T-cell (primary cell): ENCODE measurements around the gene CDC14A. TPM values are rescaled to one million over a fixed set of nuclear protein-coding genes. Genes with fewer than 3 reads are reported as not detected.
"Not testable (repeated sequence)": the region's sequence is repeated elsewhere in the genome, so short reads cannot be mapped to it uniquely, and the experiment has no call there.

Source experiments
- ATAC-seq, 4 experiments: fragments of 200-7000 bp in 3 of 4; fragments of 150-1000 bp in 1 of 4; cut with Tn5 transposase; replicated peaks in 1 of 4; 1 replicate in 3 of 4; 2 replicates in 1 of 4; pipeline ENCODE4 v1.10.0; 2021; ENCODE audit warnings: moderate library complexity in 3 of 4, mild to moderate bottlenecking in 2 of 4, moderate number of reproducible peaks in 1 of 4
- CTCF ChIA-PET, 2 donors: fragments of 300-600 bp; sonication (Branson Sonifier 250); formaldehyde crosslinking; loops; one replicate each; lab custom pipeline; 2022; ENCODE audit warnings: antibody characterized with exemption in 2 of 2; lab: Charles Lee
- POLR2A ChIA-PET, 2 donors: fragments of 300-600 bp; sonication (Branson Sonifier 250); formaldehyde crosslinking; loops; one replicate each; lab custom pipeline; 2022; ENCODE audit warnings: antibody characterized with exemption in 2 of 2; lab: Charles Lee
- DNase-seq, 35 experiments: peaks; one replicate each; pipeline versions ENCODE4 v3.0.0 to v3.0.0-alpha.2; 2013 to 2023
- H3K27ac ChIP-seq: one replicate; pipeline ENCODE4 v1.5.1; 2013; ENCODE audit warnings: low read length
- H3K27me3 ChIP-seq, 2 experiments: replicated peaks in 1 of 2; 1 replicate in 1 of 2; 2 replicates in 1 of 2; pipeline versions ENCODE4 v1.6.1 to v1.7.0; 2013; ENCODE audit warnings: low read length in 1 of 2, mixed read lengths in 1 of 2; ENCODE audit not compliant: control insufficient read depth in 2 of 2, insufficient read depth in 2 of 2; ENCODE audit errors: extremely low read depth in 1 of 2
- H3K36me3 ChIP-seq, 2 donors: 1 replicate in 1 of 2; 2 replicates in 1 of 2; pipeline versions ENCODE4 v1.6.1 to v1.7.0; 2013; ENCODE audit warnings: low read length in 1 of 2; ENCODE audit not compliant: control insufficient read depth in 2 of 2, insufficient read depth in 1 of 2; ENCODE audit errors: extremely low read depth in 1 of 2
- H3K4me1 ChIP-seq, 2 experiments: 1 replicate in 1 of 2; 2 replicates in 1 of 2; pipeline versions ENCODE4 v1.6.1 to v1.7.0; 2013; ENCODE audit warnings: low read length in 2 of 2, mixed read lengths in 1 of 2; ENCODE audit not compliant: insufficient read depth in 2 of 2, control insufficient read depth in 1 of 2; ENCODE audit errors: extremely low read depth in 1 of 2
- H3K4me3 ChIP-seq, 2 donors: 1 replicate in 1 of 2; 2 replicates in 1 of 2; pipeline versions ENCODE4 v1.5.1 to v1.7.0; 2013; ENCODE audit warnings: mild to moderate bottlenecking in 2 of 2, low read length in 1 of 2, moderate library complexity in 1 of 2; ENCODE audit not compliant: control insufficient read depth in 1 of 2; ENCODE audit errors: extremely low read depth in 1 of 2
- H3K9me3 ChIP-seq: 2 replicates; pipeline ENCODE4 v1.7.0; 2013
- H3K27ac Mint-ChIP-seq, 2 donors: one replicate each; pipeline ENCODE4 v1.8.0; 2020 to 2021; ENCODE audit warnings: mild to moderate bottlenecking in 2 of 2, mixed read lengths in 2 of 2
- H3K27me3 Mint-ChIP-seq, 2 donors: one replicate each; pipeline ENCODE4 v1.8.0; 2021 to 2022; ENCODE audit warnings: mixed read lengths in 2 of 2
- H3K36me3 Mint-ChIP-seq: one replicate; pipeline ENCODE4 v1.8.0; 2021; ENCODE audit warnings: mixed read lengths
- H3K4me1 Mint-ChIP-seq, 3 donors: one replicate each; pipeline ENCODE4 v1.8.0; 2020 to 2022; ENCODE audit warnings: mixed read lengths in 3 of 3, mild to moderate bottlenecking in 1 of 3
- H3K4me3 Mint-ChIP-seq, 3 donors: one replicate each; pipeline ENCODE4 v1.8.0; 2020 to 2022; ENCODE audit warnings: mild to moderate bottlenecking in 3 of 3, mixed read lengths in 3 of 3, moderate library complexity in 3 of 3
- H3K9me3 Mint-ChIP-seq, 3 donors: one replicate each; pipeline ENCODE4 v1.8.0; 2020 to 2022; ENCODE audit warnings: mixed read lengths in 3 of 3
- WGBS: methylation state at CpG from one replicate; pipeline ENCODE4 v1.1.5; 2013; ENCODE audit warnings: missing lambda C conversion rate; ENCODE audit not compliant: insufficient coverage; 5-methylcytosine and 5-hydroxymethylcytosine counted together
- total RNA-seq, 35 experiments: library from RNA in 6 of 35; stranded (reverse) in 6 of 35; fragments of 120-200 nt in 1 of 35; gene quantifications; one replicate each; pipeline versions ENCODE4 v1.2.1 to v1.2.4 and lab custom pipeline; 2013 to 2026

The CDC14A gene
- total RNA-seq, 5 donors from 2014 or later (not counting 1 experiment from before 2014, with no cell fraction given), result 77.1 to 169 (median 91.6) TPM

DNA sequence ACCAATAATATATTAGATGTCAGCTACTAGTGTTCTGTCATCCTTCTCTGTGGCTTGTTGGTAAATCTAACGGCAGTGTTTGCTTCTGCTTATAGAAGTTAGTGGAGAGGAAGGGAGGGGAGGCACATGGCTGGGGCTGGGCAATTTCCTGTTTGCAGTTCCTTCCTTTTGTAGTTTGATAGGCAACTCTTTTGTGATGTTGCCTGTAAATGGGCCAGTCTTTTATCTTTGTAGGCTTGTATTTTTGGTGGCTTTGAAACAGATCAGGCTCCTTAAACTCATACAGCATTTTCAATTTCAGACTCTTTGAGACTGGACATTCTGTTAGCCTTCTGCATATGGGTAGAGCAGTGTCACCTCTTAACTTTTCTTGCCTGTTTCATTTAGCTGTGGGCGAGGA is 48.1 kb downstream of the CDC14A start:
- peaks cover 58 to 76% of the 10 kb centered on the region in 2 experiments for H3K4me1 ChIP-seq
- ATAC-seq (peak; percentile 88 to 95 (median 91)), DNase-seq (peak; percentile 38 to 86 (median 70))
- peaks cover 86 to 96% (median 86%) of the 10 kb centered on the region in 3 donors for H3K4me1 Mint-ChIP-seq
- no peaks in the 10 kb centered on the region for H3K27me3 Mint-ChIP-seq
- peak overlapping the region; percentile 60 to 72 (median 68) for H3K4me3 Mint-ChIP-seq
- ChIA-PET POLR2A (interaction anchor here (0.5 to 1.9 kb wide), 13 partner anchors 14 to 618 kb away, joined by 3 to 10 read pairs (median 4); partner anchors contain the start of gene CDC14A (in 1 of the 2)), CTCF (interaction anchor here (0.7 to 1.6 kb wide), 9 partner anchors 12 to 468 kb away, joined by 3 to 5 read pairs (median 3); no protein-coding TSS in a partner anchor)
- no peaks in the 10 kb centered on the region for H3K27me3 ChIP-seq
- H3K36me3 Mint-ChIP-seq, result peaks cover 50% of the 10 kb centered on the region
- peak overlapping the region in 1 of 2 donors; percentile 1 for H3K4me3 ChIP-seq
- peaks cover 0 to 16% of the 10 kb centered on the region in 2 donors for H3K36me3 ChIP-seq
- 0% methylated on average over 1 of the region's 2 CpGs for WGBS
- no peaks in the 10 kb centered on the region for H3K9me3 Mint-ChIP-seq
- peak overlapping the region; percentile 92 to 95 for H3K27ac Mint-ChIP-seq
- H3K27ac ChIP-seq, result peak overlapping the region; percentile 75
- no peaks in the 10 kb centered on the region for H3K9me3 ChIP-seq

DNA sequence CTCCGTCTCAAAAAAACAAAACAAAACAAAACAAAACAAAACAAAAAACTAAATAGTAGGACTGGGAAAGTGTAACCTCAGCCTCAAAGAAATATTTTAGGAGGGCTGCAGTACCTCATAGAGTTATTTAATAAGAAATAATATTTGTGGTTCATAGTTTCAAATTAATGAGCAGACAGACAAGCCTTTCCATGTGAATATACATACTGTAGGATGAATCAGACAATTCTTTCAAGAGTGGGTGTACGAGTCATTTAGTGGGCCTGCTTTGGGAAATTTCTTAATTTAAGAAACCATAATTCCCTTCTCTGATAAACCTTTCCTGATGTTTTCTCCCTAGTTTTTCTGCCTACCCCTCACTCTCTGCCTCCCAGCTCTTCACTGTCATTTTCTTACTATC is 52.5 kb downstream of the CDC14A start:
- ChIA-PET CTCF (interaction anchor here (0.7 to 2.7 kb wide), 6 partner anchors 8 to 707 kb away, joined by 3 to 9 read pairs (median 4); no protein-coding TSS in a partner anchor), POLR2A (interaction anchor here (0.5 to 1.6 kb wide), 9 partner anchors 8 to 53 kb away, joined by 3 to 9 read pairs (median 3); partner anchors contain the start of gene CDC14A (in 1 of the 2))
- Histone ChIP-seq H3K9me3 (peaks cover 4% of the 10 kb centered on the region), H3K4me3 (no peak overlapping the region), H3K27me3 (no peaks in the 10 kb centered on the region), H3K36me3 (peaks cover 0 to 24% of the 10 kb centered on the region in 2 donors), H3K27ac (peak overlapping the region; percentile 32), H3K4me1 (peaks cover 35 to 38% of the 10 kb centered on the region in 2 experiments)
- Mint-ChIP-seq H3K27ac (peak overlapping the region; percentile 87 to 96), H3K4me3 (peak overlapping the region in 2 of 3 donors; percentile 3 to 57), H3K4me1 (peaks cover 85 to 97% (median 86%) of the 10 kb centered on the region in 3 donors), H3K27me3 (no peaks in the 10 kb centered on the region), H3K9me3 (peaks cover 0 to 14% (median 12%) of the 10 kb centered on the region in 3 donors), H3K36me3 (peaks cover 61% of the 10 kb centered on the region)
- DNase-seq, result no peak
- no peak for ATAC-seq
- no CpG with 5 or more reads among the region's 2 CpGs for WGBS

DNA sequence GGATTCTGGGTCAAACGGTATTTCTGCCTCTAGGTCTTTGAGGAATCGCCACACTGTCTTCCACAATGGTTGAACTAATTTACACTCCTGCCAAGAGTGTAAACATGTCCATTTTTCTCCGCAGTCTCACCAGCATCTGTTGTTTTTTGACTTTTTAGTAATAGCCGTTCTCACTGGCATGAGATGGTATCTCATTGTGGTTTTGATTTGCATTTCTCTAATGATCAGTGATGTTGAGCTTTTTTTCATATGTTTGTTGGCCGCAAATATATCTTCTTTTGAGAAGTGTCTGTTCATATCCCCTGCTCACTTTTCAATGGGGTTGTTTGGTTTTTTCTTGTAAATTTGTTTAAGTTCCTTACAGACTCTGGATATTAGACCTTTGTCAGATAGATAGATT is 53.6 kb downstream of the CDC14A start:
- no CpG with 5 or more reads among the region's 5 CpGs for WGBS
- H3K27me3 Mint-ChIP-seq, H3K27me3 ChIP-seq, H3K9me3 ChIP-seq, ATAC-seq, H3K4me3 ChIP-seq, DNase-seq: not testable (repeated sequence)
- peaks cover 79 to 89% (median 82%) of the 10 kb centered on the region in 3 donors for H3K4me1 Mint-ChIP-seq
- CTCF ChIA-PET, result interaction anchor here in 1 of 2 donors (0.9 to 2.7 kb wide), 3 partner anchors 9 to 39 kb away, joined by 3 to 9 read pairs (median 6); no protein-coding TSS in a partner anchor
- Histone ChIP-seq H3K36me3 (peaks cover 0 to 24% of the 10 kb centered on the region in 2 donors), H3K27ac (peak overlapping the region; percentile 50), H3K4me1 (peaks cover 31 to 46% of the 10 kb centered on the region in 2 experiments)
- peak overlapping the region; percentile 4 to 57 (median 22) for H3K4me3 Mint-ChIP-seq
- peaks cover 0 to 14% (median 12%) of the 10 kb centered on the region in 3 donors for H3K9me3 Mint-ChIP-seq
- POLR2A ChIA-PET, result interaction anchor here (0.8 to 1.6 kb wide), 8 partner anchors 9 to 49 kb away, joined by 3 to 9 read pairs (median 4); no protein-coding TSS in a partner anchor
- H3K27ac Mint-ChIP-seq, result peak overlapping the region; percentile 87 to 96
- H3K36me3 Mint-ChIP-seq, result peaks cover 63% of the 10 kb centered on the region

DNA sequence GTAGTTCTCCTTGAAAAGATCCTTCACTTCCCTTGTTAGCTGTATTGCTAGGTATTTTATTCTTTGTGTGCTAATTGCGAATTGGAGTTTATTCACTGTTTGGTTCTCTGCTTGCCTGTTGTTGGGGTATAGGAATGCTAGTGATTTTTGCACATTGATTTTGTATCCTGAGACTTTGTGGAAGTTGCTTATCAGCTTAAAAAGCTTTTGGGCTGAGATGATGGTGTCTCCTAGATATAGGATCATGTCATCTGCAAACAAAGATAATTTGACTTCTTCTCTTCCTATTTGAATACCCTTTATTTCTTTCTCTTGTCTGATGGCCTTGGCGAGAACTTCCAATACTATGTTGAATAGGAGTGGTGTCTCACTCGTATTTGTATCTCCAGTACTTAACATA is 55.1 kb downstream of the CDC14A start:
- H3K27me3 ChIP-seq, H3K27ac ChIP-seq, H3K4me3 ChIP-seq, ATAC-seq, POLR2A ChIA-PET, DNase-seq, H3K27me3 Mint-ChIP-seq, H3K9me3 ChIP-seq: not testable (repeated sequence)
- H3K4me3 Mint-ChIP-seq, result peak overlapping the region in 1 of 3 donors; percentile 57
- H3K4me1 ChIP-seq, result peaks cover 35 to 49% of the 10 kb centered on the region in 2 experiments
- peak overlapping the region; percentile 87 to 96 for H3K27ac Mint-ChIP-seq
- WGBS, result 100% methylated on average over 1 of the region's 3 CpGs
- H3K36me3 ChIP-seq, result peaks cover 0 to 19% of the 10 kb centered on the region in 2 donors
- CTCF ChIA-PET, result interaction anchor here in 1 of 2 donors (2.7 kb wide), 1 partner anchor 11 kb away, joined by 9 read pairs; no protein-coding TSS in a partner anchor
- H3K36me3 Mint-ChIP-seq, result peaks cover 74% of the 10 kb centered on the region
- peaks cover 84 to 89% (median 85%) of the 10 kb centered on the region in 3 donors for H3K4me1 Mint-ChIP-seq
- peaks cover 0 to 14% (median 12%) of the 10 kb centered on the region in 3 donors for H3K9me3 Mint-ChIP-seq

DNA sequence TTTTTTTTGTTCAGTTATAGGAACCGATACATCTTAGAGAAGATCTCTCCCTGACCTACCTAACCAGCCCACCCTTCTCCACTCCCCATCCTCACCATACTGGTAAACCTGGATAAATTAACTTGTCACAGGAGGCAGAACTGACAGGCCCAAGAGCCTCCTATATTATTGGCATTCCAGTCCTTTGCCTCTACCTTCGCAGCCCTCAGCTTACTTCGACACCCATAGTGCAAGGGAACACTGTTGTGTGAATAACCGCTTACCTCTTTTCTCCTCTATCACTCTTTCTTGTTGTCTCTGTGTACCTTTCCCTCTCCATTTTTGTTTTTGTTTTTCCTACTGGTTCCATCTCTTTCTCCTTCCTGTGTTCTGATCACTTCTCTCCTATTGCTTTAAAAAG is 58.7 kb downstream of the CDC14A start:
- no peak overlapping the region for H3K4me3 ChIP-seq
- H3K9me3 ChIP-seq, result peaks cover 4% of the 10 kb centered on the region
- peaks cover 0 to 14% (median 12%) of the 10 kb centered on the region in 3 donors for H3K9me3 Mint-ChIP-seq
- POLR2A ChIA-PET, result interaction anchor here in 1 of 2 donors (1.1 kb wide), 1 partner anchor 12 kb away, joined by 3 read pairs; no protein-coding TSS in a partner anchor
- H3K36me3 ChIP-seq, result peaks cover 0 to 10% of the 10 kb centered on the region in 2 donors
- H3K27me3 ChIP-seq, result no peaks in the 10 kb centered on the region
- no peaks in the 10 kb centered on the region for H3K27me3 Mint-ChIP-seq
- no peak for ATAC-seq
- H3K4me1 Mint-ChIP-seq, result peaks cover 84 to 86% (median 86%) of the 10 kb centered on the region in 3 donors
- H3K4me1 ChIP-seq, result peaks cover 47 to 49% of the 10 kb centered on the region in 2 experiments
- CTCF ChIA-PET, result interaction anchor here in 1 of 2 donors (0.7 to 1.2 kb wide), 2 partner anchors 9 to 44 kb away, joined by 3 to 6 read pairs; no protein-coding TSS in a partner anchor
- H3K36me3 Mint-ChIP-seq, result peaks cover 56% of the 10 kb centered on the region
- H3K27ac Mint-ChIP-seq, result peak overlapping the region; percentile 87 to 90
- no peak for DNase-seq
- H3K27ac ChIP-seq, result peak overlapping the region; percentile 70
- peak overlapping the region in 1 of 3 donors; percentile 50 for H3K4me3 Mint-ChIP-seq
- WGBS, result 100% methylated on average over 3 of the region's 4 CpGs

DNA sequence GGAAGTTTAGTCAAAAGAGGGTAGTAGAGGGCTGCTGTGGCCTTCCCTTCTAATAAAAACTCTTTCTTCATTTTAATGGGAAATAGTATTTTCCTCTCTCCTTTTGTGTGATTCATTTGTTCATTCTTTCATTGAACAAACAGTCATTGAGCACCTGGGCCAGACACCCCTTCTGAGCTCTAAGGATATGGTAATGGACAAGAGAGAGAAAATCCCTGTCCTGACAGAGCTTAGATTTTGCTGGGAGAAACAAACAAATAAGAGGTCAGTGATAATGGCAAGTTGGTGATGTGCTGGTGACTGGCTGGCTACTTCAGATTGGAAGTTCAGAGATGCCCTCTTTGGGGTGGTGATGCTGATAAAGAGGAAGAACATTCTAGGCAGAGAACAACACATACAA is 59.3 kb downstream of the CDC14A start:
- H3K27me3 Mint-ChIP-seq, result no peaks in the 10 kb centered on the region
- Histone ChIP-seq H3K27ac (peak overlapping the region; percentile 70), H3K4me3 (no peak overlapping the region), H3K4me1 (peaks cover 46 to 47% of the 10 kb centered on the region in 2 experiments), H3K36me3 (peaks cover 0 to 16% of the 10 kb centered on the region in 2 donors), H3K9me3 (peaks cover 4% of the 10 kb centered on the region), H3K27me3 (no peaks in the 10 kb centered on the region)
- peak overlapping the region in 2 of 3 donors; percentile 15 to 50 for H3K4me3 Mint-ChIP-seq
- H3K27ac Mint-ChIP-seq, result peak overlapping the region; percentile 87 to 90
- peaks cover 84 to 86% (median 86%) of the 10 kb centered on the region in 3 donors for H3K4me1 Mint-ChIP-seq
- H3K36me3 Mint-ChIP-seq, result peaks cover 57% of the 10 kb centered on the region
- POLR2A ChIA-PET, result interaction anchor here (0.6 to 1.1 kb wide), 3 partner anchors 12 to 19 kb away, joined by 3 to 4 read pairs (median 3); no protein-coding TSS in a partner anchor
- ATAC-seq (no peak), DNase-seq (no peak)
- CTCF ChIA-PET, result interaction anchor here (0.6 to 2.3 kb wide), 7 partner anchors 9 to 357 kb away, joined by 3 to 12 read pairs (median 5); partner anchors contain the start of gene CDC14A (in 1 of the 2)
- peaks cover 0 to 14% (median 12%) of the 10 kb centered on the region in 3 donors for H3K9me3 Mint-ChIP-seq
